Breast epithelium (tissue), 3 donors: Measurements from ENCODE around the gene BAMBI.

Source experiments
- POLR2A ChIP-seq: fragments of 450-650 bp; IDR thresholded peaks from one replicate; pipeline ENCODE4 v1.6.1; 2016; ENCODE audit warnings: antibody characterized with exemption, mild to moderate bottlenecking, moderate library complexity
- POLR2AphosphoS5 ChIP-seq, 3 donors: sonication (generic); formaldehyde crosslinking; IDR thresholded peaks; one replicate each; pipeline ENCODE4 v1.6.1; 2017; ENCODE audit warnings: antibody characterized with exemption in 3 of 3
- TF ChIP-seq, protein P1 (sequence below), 3 donors: fragments of 450-650 bp; IDR thresholded peaks; one replicate each; pipeline ENCODE4 v1.5.1; 2016 to 2017; ENCODE audit warnings: antibody characterized with exemption in 3 of 3, mild to moderate bottlenecking in 3 of 3, moderate library complexity in 3 of 3

DNA sequence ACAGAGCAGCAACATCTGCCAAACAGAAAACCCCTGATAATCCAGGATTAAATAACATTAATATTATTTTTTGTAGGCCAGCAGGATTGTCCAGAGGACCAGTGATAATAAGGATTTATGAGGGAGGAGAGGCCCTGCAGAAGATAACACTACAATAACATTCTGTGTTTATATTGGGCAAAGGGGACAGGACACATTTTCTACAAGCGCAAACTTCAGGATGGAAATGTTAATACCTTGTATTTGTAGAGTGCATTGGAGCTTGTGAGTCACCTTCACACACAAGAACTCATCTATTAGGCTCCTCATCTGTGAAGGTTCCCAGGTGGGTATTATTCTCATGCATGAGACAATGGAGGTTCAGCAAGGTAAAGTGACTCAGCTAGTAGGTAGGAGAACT is 51.0 kb downstream of the BAMBI start:
- TF ChIP-seq, protein P1, sequence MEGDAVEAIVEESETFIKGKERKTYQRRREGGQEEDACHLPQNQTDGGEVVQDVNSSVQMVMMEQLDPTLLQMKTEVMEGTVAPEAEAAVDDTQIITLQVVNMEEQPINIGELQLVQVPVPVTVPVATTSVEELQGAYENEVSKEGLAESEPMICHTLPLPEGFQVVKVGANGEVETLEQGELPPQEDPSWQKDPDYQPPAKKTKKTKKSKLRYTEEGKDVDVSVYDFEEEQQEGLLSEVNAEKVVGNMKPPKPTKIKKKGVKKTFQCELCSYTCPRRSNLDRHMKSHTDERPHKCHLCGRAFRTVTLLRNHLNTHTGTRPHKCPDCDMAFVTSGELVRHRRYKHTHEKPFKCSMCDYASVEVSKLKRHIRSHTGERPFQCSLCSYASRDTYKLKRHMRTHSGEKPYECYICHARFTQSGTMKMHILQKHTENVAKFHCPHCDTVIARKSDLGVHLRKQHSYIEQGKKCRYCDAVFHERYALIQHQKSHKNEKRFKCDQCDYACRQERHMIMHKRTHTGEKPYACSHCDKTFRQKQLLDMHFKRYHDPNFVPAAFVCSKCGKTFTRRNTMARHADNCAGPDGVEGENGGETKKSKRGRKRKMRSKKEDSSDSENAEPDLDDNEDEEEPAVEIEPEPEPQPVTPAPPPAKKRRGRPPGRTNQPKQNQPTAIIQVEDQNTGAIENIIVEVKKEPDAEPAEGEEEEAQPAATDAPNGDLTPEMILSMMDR (IDR thresholded peaks at IDR 0.05), result no peak
- TF ChIP-seq POLR2AphosphoS5 (IDR thresholded peaks at IDR 0.05) (no peak), POLR2A (no peak)
